ENCODE results near the gene NEK1. TPM values are rescaled to one million over a fixed set of nuclear protein-coding genes. Genes with fewer than 3 reads are reported as not detected.

NEK1 gene
- total and polyA plus RNA-seq, 2 experiments from 2014 or later, result 9.3 to 19.5 TPM

DNA sequence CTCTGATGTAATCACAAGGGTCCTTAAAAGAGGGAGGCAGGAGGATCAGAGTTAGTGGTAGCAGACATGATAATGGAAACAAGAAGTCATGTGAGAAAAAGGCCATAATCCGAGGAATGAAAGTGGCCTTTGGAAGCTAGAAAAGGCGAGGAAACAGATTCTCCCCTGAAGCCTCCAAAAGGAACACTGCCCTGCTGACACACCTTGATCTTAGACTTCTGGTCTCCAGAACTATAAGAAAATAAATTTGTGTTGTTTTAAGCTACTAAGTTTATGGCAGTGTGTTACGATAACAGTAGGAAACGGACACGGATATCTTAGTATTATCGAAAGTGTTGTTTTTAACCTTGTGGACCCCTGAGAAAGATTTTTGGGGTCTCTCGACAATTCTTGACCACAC is 32.4 kb upstream of the NEK1 start (continued):
- TF ChIP-seq, protein P1, sequence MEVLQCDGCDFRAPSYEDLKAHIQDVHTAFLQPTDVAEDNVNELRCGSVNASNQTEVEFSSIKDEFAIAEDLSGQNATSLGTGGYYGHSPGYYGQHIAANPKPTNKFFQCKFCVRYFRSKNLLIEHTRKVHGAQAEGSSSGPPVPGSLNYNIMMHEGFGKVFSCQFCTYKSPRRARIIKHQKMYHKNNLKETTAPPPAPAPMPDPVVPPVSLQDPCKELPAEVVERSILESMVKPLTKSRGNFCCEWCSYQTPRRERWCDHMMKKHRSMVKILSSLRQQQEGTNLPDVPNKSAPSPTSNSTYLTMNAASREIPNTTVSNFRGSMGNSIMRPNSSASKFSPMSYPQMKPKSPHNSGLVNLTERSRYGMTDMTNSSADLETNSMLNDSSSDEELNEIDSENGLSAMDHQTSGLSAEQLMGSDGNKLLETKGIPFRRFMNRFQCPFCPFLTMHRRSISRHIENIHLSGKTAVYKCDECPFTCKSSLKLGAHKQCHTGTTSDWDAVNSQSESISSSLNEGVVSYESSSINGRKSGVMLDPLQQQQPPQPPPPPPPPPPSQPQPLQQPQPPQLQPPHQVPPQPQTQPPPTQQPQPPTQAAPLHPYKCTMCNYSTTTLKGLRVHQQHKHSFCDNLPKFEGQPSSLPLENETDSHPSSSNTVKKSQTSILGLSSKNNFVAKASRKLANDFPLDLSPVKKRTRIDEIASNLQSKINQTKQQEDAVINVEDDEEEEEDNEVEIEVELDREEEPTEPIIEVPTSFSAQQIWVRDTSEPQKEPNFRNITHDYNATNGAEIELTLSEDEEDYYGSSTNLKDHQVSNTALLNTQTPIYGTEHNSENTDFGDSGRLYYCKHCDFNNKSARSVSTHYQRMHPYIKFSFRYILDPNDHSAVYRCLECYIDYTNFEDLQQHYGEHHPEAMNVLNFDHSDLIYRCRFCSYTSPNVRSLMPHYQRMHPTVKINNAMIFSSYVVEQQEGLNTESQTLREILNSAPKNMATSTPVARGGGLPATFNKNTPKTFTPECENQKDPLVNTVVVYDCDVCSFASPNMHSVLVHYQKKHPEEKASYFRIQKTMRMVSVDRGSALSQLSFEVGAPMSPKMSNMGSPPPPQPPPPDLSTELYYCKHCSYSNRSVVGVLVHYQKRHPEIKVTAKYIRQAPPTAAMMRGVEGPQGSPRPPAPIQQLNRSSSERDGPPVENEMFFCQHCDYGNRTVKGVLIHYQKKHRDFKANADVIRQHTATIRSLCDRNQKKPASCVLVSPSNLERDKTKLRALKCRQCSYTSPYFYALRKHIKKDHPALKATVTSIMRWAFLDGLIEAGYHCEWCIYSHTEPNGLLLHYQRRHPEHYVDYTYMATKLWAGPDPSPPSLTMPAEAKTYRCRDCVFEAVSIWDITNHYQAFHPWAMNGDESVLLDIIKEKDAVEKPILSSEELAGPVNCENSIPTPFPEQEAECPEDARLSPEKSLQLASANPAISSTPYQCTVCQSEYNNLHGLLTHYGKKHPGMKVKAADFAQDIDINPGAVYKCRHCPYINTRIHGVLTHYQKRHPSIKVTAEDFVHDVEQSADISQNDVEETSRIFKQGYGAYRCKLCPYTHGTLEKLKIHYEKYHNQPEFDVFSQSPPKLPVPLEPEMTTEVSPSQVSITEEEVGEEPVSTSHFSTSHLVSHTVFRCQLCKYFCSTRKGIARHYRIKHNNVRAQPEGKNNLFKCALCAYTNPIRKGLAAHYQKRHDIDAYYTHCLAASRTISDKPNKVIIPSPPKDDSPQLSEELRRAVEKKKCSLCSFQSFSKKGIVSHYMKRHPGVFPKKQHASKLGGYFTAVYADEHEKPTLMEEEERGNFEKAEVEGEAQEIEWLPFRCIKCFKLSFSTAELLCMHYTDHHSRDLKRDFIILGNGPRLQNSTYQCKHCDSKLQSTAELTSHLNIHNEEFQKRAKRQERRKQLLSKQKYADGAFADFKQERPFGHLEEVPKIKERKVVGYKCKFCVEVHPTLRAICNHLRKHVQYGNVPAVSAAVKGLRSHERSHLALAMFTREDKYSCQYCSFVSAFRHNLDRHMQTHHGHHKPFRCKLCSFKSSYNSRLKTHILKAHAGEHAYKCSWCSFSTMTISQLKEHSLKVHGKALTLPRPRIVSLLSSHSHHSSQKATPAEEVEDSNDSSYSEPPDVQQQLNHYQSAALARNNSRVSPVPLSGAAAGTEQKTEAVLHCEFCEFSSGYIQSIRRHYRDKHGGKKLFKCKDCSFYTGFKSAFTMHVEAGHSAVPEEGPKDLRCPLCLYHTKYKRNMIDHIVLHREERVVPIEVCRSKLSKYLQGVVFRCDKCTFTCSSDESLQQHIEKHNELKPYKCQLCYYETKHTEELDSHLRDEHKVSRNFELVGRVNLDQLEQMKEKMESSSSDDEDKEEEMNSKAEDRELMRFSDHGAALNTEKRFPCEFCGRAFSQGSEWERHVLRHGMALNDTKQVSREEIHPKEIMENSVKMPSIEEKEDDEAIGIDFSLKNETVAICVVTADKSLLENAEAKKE (CRISPR knock-in tag; IDR thresholded peaks at IDR 0.05), result no peak
- no peak for TF ChIP-seq ZNF331 (CRISPR knock-in tag; IDR thresholded peaks at IDR 0.05; ENCODE audit: low read depth)
- no peak for TF ChIP-seq NANOG (IDR thresholded peaks at IDR 0.05; ENCODE audit: borderline replicate concordance)
- no peak for TF ChIP-seq CREB1 (CRISPR knock-in tag; IDR thresholded peaks at IDR 0.05; ENCODE audit: low read depth)
- TF ChIP-seq, protein P2, sequence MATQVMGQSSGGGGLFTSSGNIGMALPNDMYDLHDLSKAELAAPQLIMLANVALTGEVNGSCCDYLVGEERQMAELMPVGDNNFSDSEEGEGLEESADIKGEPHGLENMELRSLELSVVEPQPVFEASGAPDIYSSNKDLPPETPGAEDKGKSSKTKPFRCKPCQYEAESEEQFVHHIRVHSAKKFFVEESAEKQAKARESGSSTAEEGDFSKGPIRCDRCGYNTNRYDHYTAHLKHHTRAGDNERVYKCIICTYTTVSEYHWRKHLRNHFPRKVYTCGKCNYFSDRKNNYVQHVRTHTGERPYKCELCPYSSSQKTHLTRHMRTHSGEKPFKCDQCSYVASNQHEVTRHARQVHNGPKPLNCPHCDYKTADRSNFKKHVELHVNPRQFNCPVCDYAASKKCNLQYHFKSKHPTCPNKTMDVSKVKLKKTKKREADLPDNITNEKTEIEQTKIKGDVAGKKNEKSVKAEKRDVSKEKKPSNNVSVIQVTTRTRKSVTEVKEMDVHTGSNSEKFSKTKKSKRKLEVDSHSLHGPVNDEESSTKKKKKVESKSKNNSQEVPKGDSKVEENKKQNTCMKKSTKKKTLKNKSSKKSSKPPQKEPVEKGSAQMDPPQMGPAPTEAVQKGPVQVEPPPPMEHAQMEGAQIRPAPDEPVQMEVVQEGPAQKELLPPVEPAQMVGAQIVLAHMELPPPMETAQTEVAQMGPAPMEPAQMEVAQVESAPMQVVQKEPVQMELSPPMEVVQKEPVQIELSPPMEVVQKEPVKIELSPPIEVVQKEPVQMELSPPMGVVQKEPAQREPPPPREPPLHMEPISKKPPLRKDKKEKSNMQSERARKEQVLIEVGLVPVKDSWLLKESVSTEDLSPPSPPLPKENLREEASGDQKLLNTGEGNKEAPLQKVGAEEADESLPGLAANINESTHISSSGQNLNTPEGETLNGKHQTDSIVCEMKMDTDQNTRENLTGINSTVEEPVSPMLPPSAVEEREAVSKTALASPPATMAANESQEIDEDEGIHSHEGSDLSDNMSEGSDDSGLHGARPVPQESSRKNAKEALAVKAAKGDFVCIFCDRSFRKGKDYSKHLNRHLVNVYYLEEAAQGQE (IDR thresholded peaks at IDR 0.05; ENCODE audit: unreplicated experiment), result no peak
- no peak for TF ChIP-seq EZH2 (IDR thresholded peaks at IDR 0.05; ENCODE audit: low read depth, unreplicated experiment)
- TF ChIP-seq JUNB (IDR thresholded peaks at IDR 0.05; ENCODE audit: unreplicated experiment), result no peak
- TF ChIP-seq, protein P3, sequence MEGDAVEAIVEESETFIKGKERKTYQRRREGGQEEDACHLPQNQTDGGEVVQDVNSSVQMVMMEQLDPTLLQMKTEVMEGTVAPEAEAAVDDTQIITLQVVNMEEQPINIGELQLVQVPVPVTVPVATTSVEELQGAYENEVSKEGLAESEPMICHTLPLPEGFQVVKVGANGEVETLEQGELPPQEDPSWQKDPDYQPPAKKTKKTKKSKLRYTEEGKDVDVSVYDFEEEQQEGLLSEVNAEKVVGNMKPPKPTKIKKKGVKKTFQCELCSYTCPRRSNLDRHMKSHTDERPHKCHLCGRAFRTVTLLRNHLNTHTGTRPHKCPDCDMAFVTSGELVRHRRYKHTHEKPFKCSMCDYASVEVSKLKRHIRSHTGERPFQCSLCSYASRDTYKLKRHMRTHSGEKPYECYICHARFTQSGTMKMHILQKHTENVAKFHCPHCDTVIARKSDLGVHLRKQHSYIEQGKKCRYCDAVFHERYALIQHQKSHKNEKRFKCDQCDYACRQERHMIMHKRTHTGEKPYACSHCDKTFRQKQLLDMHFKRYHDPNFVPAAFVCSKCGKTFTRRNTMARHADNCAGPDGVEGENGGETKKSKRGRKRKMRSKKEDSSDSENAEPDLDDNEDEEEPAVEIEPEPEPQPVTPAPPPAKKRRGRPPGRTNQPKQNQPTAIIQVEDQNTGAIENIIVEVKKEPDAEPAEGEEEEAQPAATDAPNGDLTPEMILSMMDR (conservative IDR thresholded peaks at IDR 0.05; ENCODE audit: low read depth in 2 of 2), result no peak
- no peak for TF ChIP-seq POLR2AphosphoS5 (IDR thresholded peaks at IDR 0.05; ENCODE audit: low read depth)
